SH-SY5Y (cell line): ENCODE measurements around the gene C19orf67.

Experiments used
- GATA2 ChIP-seq: IDR thresholded peaks from 2 replicates; pipeline ENCODE4 v1.6.1; 2011; ENCODE audit warnings: mild to moderate bottlenecking, low read depth, low read length
- GATA3 ChIP-seq: IDR thresholded peaks from 2 replicates; pipeline ENCODE4 v1.6.1; 2011; ENCODE audit warnings: low read depth, mild to moderate bottlenecking, low read length, moderate library complexity

C19orf67 gene

DNA sequence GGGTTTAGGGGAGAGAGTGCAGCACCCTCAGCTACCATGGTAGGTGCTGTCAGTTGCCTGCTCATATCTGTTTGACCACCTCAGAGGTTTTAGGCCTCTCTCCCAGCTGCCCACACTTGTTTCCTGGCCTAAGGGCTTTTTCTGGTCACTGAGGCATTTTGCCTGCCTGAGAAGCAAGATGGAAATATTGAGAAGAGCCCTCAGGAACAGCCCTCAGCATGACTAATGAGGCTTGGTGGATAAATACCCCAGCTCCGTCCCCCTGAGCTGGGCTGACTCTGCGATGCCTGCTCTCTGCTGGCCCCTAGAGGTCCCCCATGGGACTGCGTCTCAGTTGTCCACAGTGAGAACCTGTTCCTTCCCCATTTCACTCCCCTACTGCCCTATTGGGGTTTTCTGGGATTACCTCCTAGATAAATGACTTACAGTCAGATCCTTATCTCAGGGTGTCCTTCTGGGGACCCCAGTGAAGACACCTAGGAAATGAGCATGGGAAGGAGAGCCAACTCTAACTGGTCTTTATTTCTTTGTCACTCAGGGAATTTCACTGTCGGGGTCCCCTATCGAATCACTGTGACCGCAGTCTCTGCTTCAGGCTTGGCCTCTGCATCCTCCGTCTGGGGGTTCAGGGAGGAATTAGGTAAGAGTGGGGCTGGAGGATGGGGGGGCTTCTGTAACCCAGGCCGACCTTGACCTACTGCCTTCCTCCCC, 37.0 kb downstream of the C19orf67 start:
- TF ChIP-seq GATA3, result no peak
- TF ChIP-seq GATA2, result no peak

DNA sequence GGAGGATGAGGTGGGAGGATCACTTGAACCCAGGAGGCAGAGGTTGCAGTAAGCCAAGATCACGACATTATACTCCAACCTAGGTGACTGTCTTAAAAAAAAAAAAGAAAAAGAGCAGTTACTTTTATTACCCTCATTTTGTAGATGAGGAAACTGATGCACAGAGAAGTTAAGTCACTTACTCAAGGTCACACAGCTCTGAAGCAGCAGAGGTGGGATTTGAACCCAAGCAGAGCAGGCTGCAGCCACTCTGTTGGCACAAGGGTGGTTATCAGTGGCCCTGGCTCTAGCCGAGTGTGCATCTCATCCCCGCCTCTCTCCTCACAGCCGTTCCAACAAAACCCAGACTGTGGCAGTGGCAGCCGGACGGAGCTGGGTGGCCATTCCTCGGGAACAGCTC, 46.4 kb downstream of the C19orf67 start:
- TF ChIP-seq GATA3, result no peak
- no peak for TF ChIP-seq GATA2

DNA sequence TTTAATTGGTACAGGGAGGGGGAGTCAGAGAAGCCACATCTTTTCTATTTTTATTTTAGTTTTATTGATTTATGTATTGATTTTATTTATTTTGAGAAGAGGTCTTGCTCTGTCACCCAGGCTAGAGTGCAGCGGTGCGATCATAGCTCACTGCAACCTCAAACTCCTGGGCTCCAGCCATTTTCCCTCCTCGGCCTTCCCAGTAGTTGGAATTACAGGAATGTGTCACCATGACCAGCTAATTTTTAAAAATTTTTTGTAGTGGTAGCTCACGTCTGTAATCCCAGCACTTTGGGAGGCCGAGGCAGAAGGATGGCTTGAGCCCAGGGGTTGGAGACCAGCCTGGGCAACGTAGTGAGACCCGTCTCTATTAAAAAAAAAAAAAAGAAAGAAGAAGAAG, 49.9 kb downstream of the C19orf67 start:
- TF ChIP-seq GATA3 (no peak), GATA2 (no peak)

DNA sequence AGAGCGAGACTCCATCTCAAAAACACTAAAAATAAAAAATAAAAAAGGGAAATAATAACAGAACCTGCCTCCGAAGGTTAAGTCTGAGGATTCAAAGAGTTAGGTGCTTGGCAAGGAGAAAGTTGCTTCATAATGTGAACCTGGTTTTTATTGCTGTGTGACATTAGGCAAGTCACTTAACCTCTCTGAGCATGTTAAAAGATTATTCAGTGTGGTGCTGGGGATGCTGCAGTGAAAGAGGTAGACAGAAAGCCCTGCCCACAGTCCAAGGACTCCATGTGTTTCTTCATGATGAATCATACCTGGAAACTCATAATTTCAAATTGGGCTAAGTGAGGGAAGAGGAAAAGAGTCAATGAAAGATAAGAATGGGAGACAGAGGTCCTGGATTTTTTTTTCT, 51.6 kb downstream of the C19orf67 start:
- TF ChIP-seq GATA2, result no peak
- no peak for TF ChIP-seq GATA3

DNA sequence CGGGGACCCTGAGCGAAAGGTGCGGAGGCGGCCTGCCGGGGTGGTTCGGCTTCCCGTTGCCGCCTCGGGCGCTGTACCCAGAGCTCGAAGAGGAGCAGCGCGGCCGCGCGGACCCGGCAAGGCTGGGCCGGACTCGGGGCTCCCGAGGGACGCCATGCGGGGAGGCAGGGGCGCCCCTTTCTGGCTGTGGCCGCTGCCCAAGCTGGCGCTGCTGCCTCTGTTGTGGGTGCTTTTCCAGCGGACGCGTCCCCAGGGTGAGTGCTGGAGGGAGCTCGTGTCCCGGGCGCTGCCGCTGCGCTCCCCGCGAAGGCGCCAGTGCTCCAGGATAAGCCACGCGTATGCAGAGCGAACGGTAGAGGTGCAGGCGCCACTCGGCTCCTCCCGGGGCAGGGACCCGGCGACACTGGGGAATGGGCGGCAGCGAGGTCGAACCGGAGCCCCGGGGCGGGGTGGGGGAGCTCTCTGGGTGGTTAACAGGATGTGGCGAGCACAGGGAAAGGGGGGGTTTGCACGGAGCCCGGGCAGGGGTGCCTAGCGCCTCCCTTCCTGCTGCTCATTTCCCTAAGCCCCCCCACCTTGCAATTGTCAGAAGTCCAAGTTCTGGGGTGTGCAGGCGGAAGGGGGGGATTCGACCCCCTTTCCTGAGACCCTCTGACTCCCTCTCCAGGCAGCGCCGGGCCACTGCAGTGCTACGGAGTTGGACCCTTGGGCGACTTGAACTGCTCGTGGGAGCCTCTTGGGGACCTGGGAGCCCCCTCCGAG, 53.7 kb downstream of the C19orf67 start, which contains the start of gene IL27RA:
IL27RA (plus strand) TSS at position 44 of the 762 bp plus-strand sequence; CDS start at position 155, 111 bp downstream.
- TF ChIP-seq GATA2 (no peak), GATA3 (no peak)
